Upper lobe of left lung (tissue), 6 donors: ENCODE results near the gene APP. TPM values are rescaled to one million over a fixed set of nuclear protein-coding genes. Genes with fewer than 3 reads are reported as not detected.

Experiments
- ATAC-seq, 2 donors: fragments of 200-7000 bp; cut with Tn5 transposase; one replicate each; pipeline ENCODE4 v1.9.1; 2022; ENCODE audit warnings: mild to moderate bottlenecking in 2 of 2, moderate library complexity in 2 of 2; ENCODE audit not compliant: low FRiP score in 2 of 2
- DNase-seq, 2 donors: peaks; one replicate each; pipeline ENCODE4 v3.0.0-alpha.2; 2019 to 2020
- H3K27ac ChIP-seq, 4 donors: fragments of 200-600 bp; sonication (generic); one replicate each; pipeline ENCODE4 v1.5.1; 2016 to 2019
- H3K27me3 ChIP-seq, 4 donors: fragments of 200-600 bp; sonication (generic); one replicate each; pipeline ENCODE4 v1.5.1; 2017 to 2019
- H3K36me3 ChIP-seq, 4 donors: fragments of 200-600 bp; sonication (generic); one replicate each; pipeline ENCODE4 v1.5.1; 2016 to 2019
- H3K4me1 ChIP-seq, 4 donors: fragments of 200-600 bp; sonication (generic); one replicate each; pipeline ENCODE4 v1.5.1; 2018 to 2019
- H3K4me3 ChIP-seq, 4 donors: fragments of 200-600 bp; sonication (generic); one replicate each; pipeline ENCODE4 v1.5.1; 2017 to 2019; ENCODE audit warnings: mild to moderate bottlenecking in 2 of 4, moderate library complexity in 1 of 4
- H3K9me3 ChIP-seq, 4 donors: fragments of 200-600 bp; sonication (generic); one replicate each; pipeline ENCODE4 v1.5.1; 2018 to 2019
- EP300 ChIP-seq, 4 donors: sonication (generic); formaldehyde crosslinking; IDR thresholded peaks; one replicate each; pipeline ENCODE4 v1.5.1; 2017; ENCODE audit warnings: antibody characterized with exemption in 4 of 4, control low read depth in 2 of 4
- POLR2A ChIP-seq, 4 donors: fragments of 450-650 bp; IDR thresholded peaks; one replicate each; pipeline ENCODE4 v1.5.1; 2016 to 2017; ENCODE audit warnings: antibody characterized with exemption in 4 of 4, mild to moderate bottlenecking in 2 of 4
- POLR2AphosphoS5 ChIP-seq, 2 donors: sonication (generic); formaldehyde crosslinking; IDR thresholded peaks; one replicate each; pipeline ENCODE4 v1.5.1; 2017; ENCODE audit warnings: antibody characterized with exemption in 2 of 2
- WGBS, 2 donors: methylation state at CpG; one replicate each; pipeline ENCODE4 v1.1.5; 2017 to 2018; 5-methylcytosine and 5-hydroxymethylcytosine counted together
- total RNA-seq, 6 donors: library from RNA; depleted of rRNA in 4 of 6; stranded (reverse); fragments of >200 nt in 4 of 6; gene quantifications; one replicate each; pipeline versions ENCODE4 v1.1.0 to v1.2.1, GENCODE V29; 2016 to 2021
- TF ChIP-seq, protein P1 (sequence below), 6 experiments: fragments of 450-650 bp in 4 of 6; fragments of 200-600 bp in 2 of 6; sonication (generic) in 2 of 6; IDR thresholded peaks; one replicate each; pipeline ENCODE4 v1.5.1; 2016 to 2019; ENCODE audit warnings: antibody characterized with exemption in 6 of 6
- donor health status: DM: no; HTN: no; CAD: no; lungs with moderate emphysema.
- donor health status: DM: no; HTN: yes; CAD: no; lungs with severe emphysema.

Gene APP
- total RNA-seq, 6 donors from 2014 or later = 177 to 444 (median 391) TPM

DNA sequence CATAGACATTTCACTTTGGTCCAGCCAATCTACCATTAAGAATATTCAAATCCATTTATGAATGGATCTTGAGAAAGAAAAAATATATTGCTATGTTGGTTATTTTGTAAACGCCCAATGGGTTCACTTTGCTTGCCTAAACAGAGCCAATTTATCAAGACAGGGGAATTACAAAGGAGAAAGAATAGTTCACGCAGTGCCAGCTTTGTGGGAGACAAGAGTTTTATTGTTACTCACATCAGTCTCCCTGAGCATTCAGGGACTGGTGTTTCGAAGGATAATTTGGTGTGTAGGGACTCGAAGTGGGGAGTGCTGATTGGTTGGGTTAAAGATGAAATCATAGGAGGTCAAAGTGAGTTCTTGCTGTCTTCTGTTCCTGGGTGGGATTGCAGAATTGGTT is 300.5 kb downstream of the APP start:
- no peak for ATAC-seq
- H3K27ac ChIP-seq = no peak overlapping the region

DNA sequence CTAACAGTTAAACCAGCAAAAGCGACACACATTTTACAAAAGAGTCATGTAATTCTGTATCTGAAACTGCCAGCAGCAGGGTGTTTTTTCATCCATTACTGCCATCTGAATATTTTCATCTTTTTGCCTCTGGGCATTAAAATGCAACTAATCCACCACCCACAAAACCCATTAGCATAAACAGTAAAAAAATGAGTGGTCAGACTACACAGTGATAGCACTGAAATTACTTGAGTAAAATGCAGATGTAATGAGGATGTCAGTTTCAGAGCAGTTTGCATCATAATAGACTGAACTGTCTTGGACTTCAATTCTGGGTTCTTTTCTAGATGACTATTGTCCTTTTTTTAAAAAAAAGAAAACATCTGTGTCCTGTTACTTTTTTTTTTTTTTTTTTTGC is 303.5 kb downstream of the APP start:
- no peaks in the 10 kb centered on the region for H3K27me3 ChIP-seq
- H3K4me3 ChIP-seq = no peak overlapping the region
- H3K9me3 ChIP-seq = no peaks in the 10 kb centered on the region
- no peaks in the 10 kb centered on the region for H3K36me3 ChIP-seq
- 97 to 100% methylated on average over 1 of the region's 1 CpG for WGBS, 2 donors
- no peaks in the 10 kb centered on the region for H3K4me1 ChIP-seq
- no peak for TF ChIP-seq POLR2A (IDR thresholded peaks at IDR 0.05)
- no peak for TF ChIP-seq EP300 (IDR thresholded peaks at IDR 0.05)
- no peak for TF ChIP-seq POLR2AphosphoS5 (IDR thresholded peaks at IDR 0.05)
- TF ChIP-seq, protein P1, sequence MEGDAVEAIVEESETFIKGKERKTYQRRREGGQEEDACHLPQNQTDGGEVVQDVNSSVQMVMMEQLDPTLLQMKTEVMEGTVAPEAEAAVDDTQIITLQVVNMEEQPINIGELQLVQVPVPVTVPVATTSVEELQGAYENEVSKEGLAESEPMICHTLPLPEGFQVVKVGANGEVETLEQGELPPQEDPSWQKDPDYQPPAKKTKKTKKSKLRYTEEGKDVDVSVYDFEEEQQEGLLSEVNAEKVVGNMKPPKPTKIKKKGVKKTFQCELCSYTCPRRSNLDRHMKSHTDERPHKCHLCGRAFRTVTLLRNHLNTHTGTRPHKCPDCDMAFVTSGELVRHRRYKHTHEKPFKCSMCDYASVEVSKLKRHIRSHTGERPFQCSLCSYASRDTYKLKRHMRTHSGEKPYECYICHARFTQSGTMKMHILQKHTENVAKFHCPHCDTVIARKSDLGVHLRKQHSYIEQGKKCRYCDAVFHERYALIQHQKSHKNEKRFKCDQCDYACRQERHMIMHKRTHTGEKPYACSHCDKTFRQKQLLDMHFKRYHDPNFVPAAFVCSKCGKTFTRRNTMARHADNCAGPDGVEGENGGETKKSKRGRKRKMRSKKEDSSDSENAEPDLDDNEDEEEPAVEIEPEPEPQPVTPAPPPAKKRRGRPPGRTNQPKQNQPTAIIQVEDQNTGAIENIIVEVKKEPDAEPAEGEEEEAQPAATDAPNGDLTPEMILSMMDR (IDR thresholded peaks at IDR 0.05) = no peak
- ATAC-seq (no peak), DNase-seq (no peak)
- H3K27ac ChIP-seq = no peak overlapping the region

More for the DNA sequence above, 300.5 kb downstream of the APP start:
- Histone ChIP-seq H3K27me3 (no peaks in the 10 kb centered on the region), H3K4me3 (no peak overlapping the region), H3K9me3 (no peaks in the 10 kb centered on the region), H3K4me1 (no peaks in the 10 kb centered on the region), H3K36me3 (no peaks in the 10 kb centered on the region)
- TF ChIP-seq, protein P1 (IDR thresholded peaks at IDR 0.05) = no peak
- TF ChIP-seq POLR2A (IDR thresholded peaks at IDR 0.05) (no peak), EP300 (IDR thresholded peaks at IDR 0.05) (no peak), POLR2AphosphoS5 (IDR thresholded peaks at IDR 0.05) (no peak)
- 63 to 64% methylated on average over 4 of the region's 4 CpGs for WGBS, 2 donors
- DNase-seq = no peak

DNA sequence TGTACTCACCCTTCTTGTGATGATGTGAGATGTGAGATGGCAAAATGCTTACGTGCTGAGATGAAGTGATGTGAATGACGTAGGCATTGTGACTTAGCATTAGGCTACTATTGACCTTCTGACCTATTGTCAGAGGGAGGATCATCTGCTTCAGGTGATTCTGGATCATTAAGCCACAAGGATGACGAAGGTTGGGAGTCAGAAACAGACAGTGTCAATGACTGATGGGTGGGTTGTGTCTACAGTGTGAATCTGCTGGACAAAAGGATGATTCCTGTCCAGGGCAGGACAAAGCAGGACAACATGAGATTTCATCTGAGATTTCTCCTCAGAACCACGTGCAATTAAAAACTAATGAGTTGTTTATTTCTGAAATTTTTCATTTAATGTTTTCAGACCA is 306.8 kb downstream of the APP start:
- Histone ChIP-seq H3K9me3 (no peaks in the 10 kb centered on the region), H3K36me3 (no peaks in the 10 kb centered on the region), H3K4me3 (no peak overlapping the region), H3K4me1 (no peaks in the 10 kb centered on the region), H3K27ac (no peak overlapping the region), H3K27me3 (no peaks in the 10 kb centered on the region)
- DNase-seq = no peak
- 80 to 83% methylated on average over 4 of the region's 4 CpGs for WGBS, 2 donors
- no peak for TF ChIP-seq EP300 (IDR thresholded peaks at IDR 0.05)
- TF ChIP-seq POLR2A (IDR thresholded peaks at IDR 0.05) = no peak
- TF ChIP-seq, protein P1 (IDR thresholded peaks at IDR 0.05) = no peak
- no peak for TF ChIP-seq POLR2AphosphoS5 (IDR thresholded peaks at IDR 0.05)
- ATAC-seq = no peak

DNA sequence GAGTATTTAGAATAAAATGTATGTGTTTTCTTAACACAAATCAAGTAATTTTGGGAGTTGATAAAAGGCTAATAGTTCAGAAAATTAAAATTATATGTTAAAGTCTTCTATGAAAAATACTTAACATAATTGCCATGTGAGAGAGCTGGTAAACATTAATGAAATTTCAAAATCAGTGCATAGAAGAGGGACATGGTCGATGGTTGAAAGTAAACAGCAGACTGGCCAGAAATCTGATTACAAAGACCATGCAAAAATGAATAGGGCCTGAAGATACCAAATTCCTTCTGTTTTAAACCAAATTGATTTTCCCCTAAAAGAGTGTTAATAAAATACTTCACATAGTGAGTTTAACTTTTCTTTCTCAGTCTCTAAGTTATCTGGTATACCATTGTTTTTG is 307.5 kb downstream of the APP start:
- DNase-seq (no peak), ATAC-seq (no peak)
- Histone ChIP-seq H3K4me3 (no peak overlapping the region), H3K27ac (no peak overlapping the region), H3K9me3 (no peaks in the 10 kb centered on the region), H3K36me3 (no peaks in the 10 kb centered on the region), H3K27me3 (no peaks in the 10 kb centered on the region), H3K4me1 (no peaks in the 10 kb centered on the region)
- 55 to 57% methylated on average over 1 of the region's 1 CpG for WGBS, 2 donors
- TF ChIP-seq, protein P1 (IDR thresholded peaks at IDR 0.05) = no peak
- TF ChIP-seq POLR2A (IDR thresholded peaks at IDR 0.05) (no peak), EP300 (IDR thresholded peaks at IDR 0.05) (no peak), POLR2AphosphoS5 (IDR thresholded peaks at IDR 0.05) (no peak)

DNA sequence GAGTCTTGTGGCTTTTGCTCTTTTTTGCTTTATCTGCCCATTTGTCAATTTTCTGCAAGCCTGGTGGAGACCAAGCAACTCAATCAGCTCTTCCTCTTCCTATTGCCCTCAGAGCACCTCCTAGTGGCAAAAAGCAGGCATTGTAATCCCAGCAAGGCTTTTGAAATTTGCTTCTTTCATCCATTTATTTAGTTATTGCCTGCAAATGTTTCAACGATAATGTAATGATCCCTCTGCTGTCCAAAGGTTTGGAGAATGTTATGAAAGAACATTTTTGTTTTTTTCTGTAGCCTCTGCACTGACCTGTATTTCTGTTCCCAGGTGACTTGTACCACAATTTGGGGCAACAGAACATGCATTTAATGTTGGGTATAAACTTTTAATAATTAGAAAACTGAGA is 308.0 kb downstream of the APP start:
- 45 to 73% methylated on average over 1 of the region's 1 CpG for WGBS, 2 donors
- ATAC-seq (no peak), DNase-seq (no peak)
- TF ChIP-seq POLR2A (IDR thresholded peaks at IDR 0.05) = no peak
- TF ChIP-seq, protein P1 (IDR thresholded peaks at IDR 0.05) = peak in 4 of 6 experiments; percentile 25 to 39 (median 33)
- Histone ChIP-seq H3K27ac (no peak overlapping the region), H3K27me3 (no peaks in the 10 kb centered on the region), H3K9me3 (no peaks in the 10 kb centered on the region), H3K36me3 (no peaks in the 10 kb centered on the region), H3K4me1 (no peaks in the 10 kb centered on the region), H3K4me3 (no peak overlapping the region)
